HFFc6 (cell line): ENCODE data around the gene KDR. TPM values are rescaled to one million over a fixed set of nuclear protein-coding genes. Genes with fewer than 3 reads are reported as not detected.

Experiments
- DNase-seq: peaks from one replicate; pipeline ENCODE4 v3.0.0-alpha.2; 2018
- H3K27ac Mint-ChIP-seq: 2 replicates; pipeline ENCODE4 v1.8.0; 2020; ENCODE audit warnings: mild to moderate bottlenecking, mixed read lengths
- H3K27me3 Mint-ChIP-seq: 2 replicates; pipeline ENCODE4 v1.8.0; 2021; ENCODE audit warnings: mild to moderate bottlenecking, moderate library complexity, mixed read lengths; ENCODE audit not compliant: insufficient read depth
- H3K36me3 Mint-ChIP-seq: 2 replicates; pipeline ENCODE4 v1.8.0; 2021; ENCODE audit warnings: low read depth, mixed read lengths
- H3K4me1 Mint-ChIP-seq: 2 replicates; pipeline ENCODE4 v1.8.0; 2020; ENCODE audit warnings: low read depth, mixed read lengths
- H3K4me3 Mint-ChIP-seq: 2 replicates; pipeline ENCODE4 v1.8.0; 2020; ENCODE audit warnings: mild to moderate bottlenecking, moderate library complexity, mixed read lengths
- H3K9me3 Mint-ChIP-seq: 2 replicates; pipeline ENCODE4 v1.8.0; 2020; ENCODE audit warnings: mild to moderate bottlenecking, mixed read lengths
- total RNA-seq, 6 experiments: library from RNA; stranded (reverse); fragmentation: NEBNext Ultra II Directional; extraction: Animal tissue kit (Norgen Biotek cat#: 25700); gene quantifications; 2 replicates in 1 of 6; 3 replicates in 5 of 6; pipeline ENCODE4 v1.2.3, GENCODE V29; 2021
- TF ChIP-seq, protein P1 (sequence below): fragments of 200-600 bp; sonication (generic); IDR thresholded peaks from 2 replicates; pipeline ENCODE4 v1.5.0; 2021; ENCODE audit warnings: antibody characterized with exemption, mild to moderate bottlenecking

Gene KDR
- total RNA-seq, 6 experiments from 2014 or later, result not detected

DNA sequence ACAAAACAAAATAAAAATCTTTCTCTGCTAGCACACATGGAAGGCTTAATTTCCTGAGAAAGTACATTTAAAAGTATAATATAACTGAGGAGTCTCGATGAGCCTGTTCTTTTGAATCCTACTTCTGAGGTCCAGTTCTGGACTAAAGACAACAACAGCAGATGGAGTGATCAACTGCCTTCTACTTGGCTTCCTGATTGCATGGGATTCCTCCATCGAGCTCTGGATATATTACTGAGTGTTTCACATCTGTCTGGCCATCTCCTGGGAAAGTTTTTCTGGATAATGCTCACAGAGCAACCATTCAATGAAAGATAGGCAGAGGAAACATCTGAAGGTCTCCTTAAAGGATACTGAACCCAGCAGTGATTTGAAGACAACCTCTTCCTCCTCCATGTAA is 42.6 kb downstream of the KDR start:
- no peak for DNase-seq
- Mint-ChIP-seq H3K27ac (no peak overlapping the region), H3K27me3 (no peaks in the 10 kb centered on the region; the same call in 1 of the 2 replicates), H3K4me3 (no peak overlapping the region), H3K9me3 (no peaks in the 10 kb centered on the region), H3K4me1 (peaks cover 19% of the 10 kb centered on the region), H3K36me3 (no peaks in the 10 kb centered on the region)
- TF ChIP-seq, protein P1, sequence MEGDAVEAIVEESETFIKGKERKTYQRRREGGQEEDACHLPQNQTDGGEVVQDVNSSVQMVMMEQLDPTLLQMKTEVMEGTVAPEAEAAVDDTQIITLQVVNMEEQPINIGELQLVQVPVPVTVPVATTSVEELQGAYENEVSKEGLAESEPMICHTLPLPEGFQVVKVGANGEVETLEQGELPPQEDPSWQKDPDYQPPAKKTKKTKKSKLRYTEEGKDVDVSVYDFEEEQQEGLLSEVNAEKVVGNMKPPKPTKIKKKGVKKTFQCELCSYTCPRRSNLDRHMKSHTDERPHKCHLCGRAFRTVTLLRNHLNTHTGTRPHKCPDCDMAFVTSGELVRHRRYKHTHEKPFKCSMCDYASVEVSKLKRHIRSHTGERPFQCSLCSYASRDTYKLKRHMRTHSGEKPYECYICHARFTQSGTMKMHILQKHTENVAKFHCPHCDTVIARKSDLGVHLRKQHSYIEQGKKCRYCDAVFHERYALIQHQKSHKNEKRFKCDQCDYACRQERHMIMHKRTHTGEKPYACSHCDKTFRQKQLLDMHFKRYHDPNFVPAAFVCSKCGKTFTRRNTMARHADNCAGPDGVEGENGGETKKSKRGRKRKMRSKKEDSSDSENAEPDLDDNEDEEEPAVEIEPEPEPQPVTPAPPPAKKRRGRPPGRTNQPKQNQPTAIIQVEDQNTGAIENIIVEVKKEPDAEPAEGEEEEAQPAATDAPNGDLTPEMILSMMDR, result no peak

GRCh38 chr4:55080174-55080865 is 45.1 kb downstream of the KDR start:
- DNase-seq, result peak; percentile 4
- Mint-ChIP-seq H3K36me3 (no peaks in the 10 kb centered on the region), H3K4me1 (peaks cover 19% of the 10 kb centered on the region), H3K27me3 (peaks cover 2% of the 10 kb centered on the region; the same call in 1 of the 2 replicates), H3K4me3 (peak overlapping the region; percentile 71), H3K27ac (no peak overlapping the region), H3K9me3 (no peaks in the 10 kb centered on the region)
- TF ChIP-seq, protein P1, result no peak

- peaks cover 19% of the 10 kb centered on the region for H3K4me1 Mint-ChIP-seq
- DNase-seq, result peak; percentile 7
- peak overlapping the region; percentile 71 for H3K4me3 Mint-ChIP-seq
- H3K9me3 Mint-ChIP-seq, result no peaks in the 10 kb centered on the region
- H3K27ac Mint-ChIP-seq, result peak overlapping the region; percentile 53
- no peaks in the 10 kb centered on the region for H3K36me3 Mint-ChIP-seq
- peaks cover 5% of the 10 kb centered on the region; the same call in 1 of the 2 replicates for H3K27me3 Mint-ChIP-seq
- TF ChIP-seq, protein P1, result no peak
Observed at GRCh38 chr4:55079451-55080173, 45.8 kb downstream of the KDR start.

- H3K4me1 Mint-ChIP-seq, result peaks cover 19% of the 10 kb centered on the region
- no peaks in the 10 kb centered on the region for H3K36me3 Mint-ChIP-seq
- H3K9me3 Mint-ChIP-seq, result no peaks in the 10 kb centered on the region
- TF ChIP-seq, protein P1, result no peak
- H3K27ac Mint-ChIP-seq, result peak overlapping the region; percentile 53
- H3K4me3 Mint-ChIP-seq, result peak overlapping the region; percentile 71
- DNase-seq, result peak; percentile 38
- H3K27me3 Mint-ChIP-seq, result peaks cover 5% of the 10 kb centered on the region; the same call in 1 of the 2 replicates
Observed at GRCh38 chr4:55078987-55079386, 46.4 kb downstream of the KDR start.

DNA sequence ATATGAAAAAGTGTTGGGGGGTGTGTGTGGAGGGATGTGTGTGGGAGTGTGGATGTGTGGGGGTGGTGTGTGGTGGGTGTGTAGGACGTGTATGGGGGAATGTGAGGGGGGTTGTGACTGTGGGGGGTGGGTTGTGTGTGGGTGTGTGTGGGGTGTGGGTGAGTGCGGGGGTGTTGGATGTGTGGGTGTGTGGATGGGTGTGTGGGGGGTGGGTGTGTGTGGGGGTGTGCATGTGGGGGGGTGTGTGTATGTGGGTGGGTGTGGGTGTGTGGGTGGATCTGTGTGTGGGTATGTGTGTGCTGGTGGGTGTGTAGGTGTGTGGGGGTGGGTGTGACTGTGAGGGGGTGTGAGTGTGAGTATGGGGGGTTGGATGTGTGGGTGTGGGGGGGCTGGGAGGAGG is 47.8 kb downstream of the KDR start:
- Mint-ChIP-seq H3K27me3 (peaks cover 5% of the 10 kb centered on the region; the same call in 1 of the 2 replicates), H3K36me3 (no peaks in the 10 kb centered on the region), H3K4me3 (no peak overlapping the region), H3K4me1 (peaks cover 19% of the 10 kb centered on the region), H3K27ac (no peak overlapping the region), H3K9me3 (no peaks in the 10 kb centered on the region)
- DNase-seq, result no peak
- TF ChIP-seq, protein P1, result no peak
